CD14-positive monocyte (primary cell): Measurements from ENCODE around the gene ATP1B3. TPM values are rescaled to one million over a fixed set of nuclear protein-coding genes. Genes with fewer than 3 reads are reported as not detected.
"Not testable (repeated sequence)": the region's sequence is repeated elsewhere in the genome, so short reads cannot be mapped to it uniquely, and the experiment has no call there.

ENCODE experiments used
- DNase-seq, 3 donors: peaks; one replicate each; pipeline ENCODE4 v3.0.0-alpha.2; 2011 to 2022
- H2AFZ ChIP-seq: 2 replicates; pipeline ENCODE4 v1.6.0; 2012; ENCODE audit warnings: mild to moderate bottlenecking, low read depth, low read length, inconsistent platforms; ENCODE audit not compliant: insufficient read depth, poor library complexity, severe bottlenecking
- H3K27ac ChIP-seq, 2 donors: 1 replicate in 1 of 2; 2 replicates in 1 of 2; pipeline ENCODE4 v1.5.1; 2012 to 2013; ENCODE audit warnings: low read length in 2 of 2, control low read depth in 1 of 2, inconsistent platforms in 1 of 2, low read depth in 1 of 2, mild to moderate bottlenecking in 1 of 2
- H3K27me3 ChIP-seq, 2 donors: one replicate each; pipeline versions ENCODE4 v1.6.0 to v1.6.1; 2011 to 2013; ENCODE audit warnings: low read length in 2 of 2; ENCODE audit not compliant: control insufficient read depth in 2 of 2, insufficient read depth in 2 of 2
- H3K36me3 ChIP-seq, 2 donors: replicated peaks in 1 of 2; 1 replicate in 1 of 2; 2 replicates in 1 of 2; pipeline versions ENCODE4 v1.5.1 to v1.6.1; 2012 to 2013; ENCODE audit warnings: low read length in 2 of 2, control low read depth in 1 of 2, inconsistent platforms in 1 of 2, mild to moderate bottlenecking in 1 of 2; ENCODE audit not compliant: insufficient read depth in 2 of 2, control insufficient read depth in 1 of 2
- H3K4me1 ChIP-seq, 2 donors: 1 replicate in 1 of 2; 2 replicates in 1 of 2; pipeline versions ENCODE4 v1.5.1 to v1.6.1; 2012 to 2013; ENCODE audit warnings: low read length in 2 of 2, control low read depth in 1 of 2, inconsistent platforms in 1 of 2, mild to moderate bottlenecking in 1 of 2, moderate library complexity in 1 of 2; ENCODE audit not compliant: insufficient read depth in 2 of 2, control insufficient read depth in 1 of 2
- H3K4me2 ChIP-seq: replicated peaks from 2 replicates; pipeline ENCODE3; 2012; ENCODE audit warnings: low read length, moderate library complexity, mild to moderate bottlenecking; ENCODE audit not compliant: poor library complexity, severe bottlenecking; ENCODE audit errors: extremely low read depth
- H3K4me3 ChIP-seq, 3 experiments: fragments of 200-600 bp in 1 of 3; sonication (generic) in 1 of 3; replicated peaks in 1 of 3; 1 replicate in 2 of 3; 2 replicates in 1 of 3; pipeline ENCODE4 v1.5.1; 2011 to 2013; ENCODE audit warnings: low read length in 3 of 3, mild to moderate bottlenecking in 3 of 3, control low read depth in 2 of 3, low read depth in 2 of 3, inconsistent platforms in 1 of 3, moderate library complexity in 1 of 3
- H3K79me2 ChIP-seq: 2 replicates; pipeline ENCODE4 v1.6.0; 2012; ENCODE audit warnings: mild to moderate bottlenecking, control low read depth, inconsistent platforms, low read length, moderate library complexity; ENCODE audit not compliant: insufficient read depth
- H3K9ac ChIP-seq: 2 replicates; pipeline ENCODE4 v1.6.0; 2017; ENCODE audit warnings: low read length, mild to moderate bottlenecking; ENCODE audit not compliant: insufficient read depth, poor library complexity, severe bottlenecking
- H3K9me3 ChIP-seq, 2 donors: replicated peaks in 1 of 2; 1 replicate in 1 of 2; 2 replicates in 1 of 2; pipeline versions ENCODE4 v1.5.1 to v1.6.1; 2012 to 2013; ENCODE audit warnings: low read length in 2 of 2, control low read depth in 1 of 2; ENCODE audit not compliant: control insufficient read depth in 1 of 2, insufficient read depth in 1 of 2
- H4K20me1 ChIP-seq: 2 replicates; pipeline ENCODE4 v1.6.0; 2012; ENCODE audit warnings: mild to moderate bottlenecking, low read length, control low read depth, moderate library complexity; ENCODE audit not compliant: insufficient read depth
- H3K27ac Mint-ChIP-seq, 7 donors: one replicate each; pipeline ENCODE4 v1.8.0; 2020; ENCODE audit warnings: mild to moderate bottlenecking in 7 of 7, mixed read lengths in 7 of 7, moderate library complexity in 6 of 7, inconsistent platforms in 2 of 7
- H3K27me3 Mint-ChIP-seq, 3 donors: one replicate each; pipeline ENCODE4 v1.8.0; 2021 to 2022; ENCODE audit warnings: low read depth in 3 of 3, mild to moderate bottlenecking in 3 of 3, mixed read lengths in 3 of 3, moderate library complexity in 3 of 3, inconsistent platforms in 1 of 3
- H3K36me3 Mint-ChIP-seq, 2 donors: one replicate each; pipeline ENCODE4 v1.8.0; 2020; ENCODE audit warnings: mixed read lengths in 2 of 2, inconsistent platforms in 1 of 2, mild to moderate bottlenecking in 1 of 2
- H3K4me1 Mint-ChIP-seq: one replicate; pipeline ENCODE4 v1.8.0; 2020; ENCODE audit warnings: mild to moderate bottlenecking, mixed read lengths
- H3K4me3 Mint-ChIP-seq, 2 donors: one replicate each; pipeline ENCODE4 v1.8.0; 2020; ENCODE audit warnings: mild to moderate bottlenecking in 2 of 2, mixed read lengths in 2 of 2, moderate library complexity in 1 of 2
- H3K9me3 Mint-ChIP-seq, 7 donors: one replicate each; pipeline ENCODE4 v1.8.0; 2020 to 2022; ENCODE audit warnings: mixed read lengths in 7 of 7, mild to moderate bottlenecking in 6 of 7, moderate library complexity in 6 of 7, inconsistent platforms in 2 of 7
- CTCF ChIP-seq: fragments of 200-600 bp; IDR thresholded peaks from one replicate; pipeline ENCODE4 v1.8.0; 2022; ENCODE audit warnings: antibody characterized with exemption, mild to moderate bottlenecking
- WGBS: methylation state at CpG from one replicate; pipeline ENCODE4 v1.1.5; 2013; ENCODE audit warnings: missing lambda C conversion rate; ENCODE audit not compliant: insufficient coverage; 5-methylcytosine and 5-hydroxymethylcytosine counted together
- intact Hi-C, 2 donors: fragments of 100-400 bp; cut with micrococcal nuclease; formaldehyde crosslinking; loops; one replicate each; pipeline versions ENCODE4 v1.15.0 to v1.15.1; 2023
- polyA plus RNA-seq, 3 donors: library from polyadenylated mRNA; depleted of rRNA in 1 of 3; unstranded in 2 of 3; stranded (reverse) in 1 of 3; fragments of 300-500 nt in 2 of 3; fragments of >200 nt in 1 of 3; fragmentation: Illumina TruSeq in 2 of 3; gene quantifications; 1 replicate in 2 of 3; 2 replicates in 1 of 3; pipeline ENCODE4 v1.2.3, GENCODE V29; 2012 to 2021

Gene ATP1B3
- polyA plus RNA-seq, 3 donors, result 90.6 to 208 (median 177) TPM

DNA sequence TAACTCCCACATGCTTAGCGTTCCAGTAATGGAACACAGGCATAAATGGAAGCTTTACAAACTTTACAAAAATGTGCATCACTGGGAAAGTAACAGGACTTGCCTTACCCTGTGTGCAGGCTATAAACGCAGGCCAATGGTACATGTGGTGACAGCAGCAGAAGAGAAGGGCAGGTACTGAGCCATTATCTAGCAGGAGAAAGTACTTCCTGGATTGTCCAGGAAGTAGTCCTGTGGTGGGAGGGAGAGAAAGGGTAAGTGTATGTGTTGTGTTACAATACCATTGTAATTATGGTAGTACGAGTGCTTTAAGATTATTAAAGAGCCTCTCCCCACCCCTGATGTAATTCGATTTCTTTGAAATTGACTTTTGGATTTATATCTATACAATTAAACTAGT lies 5.3 kb downstream of the ATP1B3 start:
- no peak for TF ChIP-seq CTCF
- H3K79me2 ChIP-seq, result peaks cover 96% of the 10 kb centered on the region
- no peak overlapping the region for H3K9ac ChIP-seq
- H3K27ac ChIP-seq, result no peak overlapping the region
- Mint-ChIP-seq H3K27me3 (peaks cover 0 to 2% (median 0%) of the 10 kb centered on the region in 3 donors), H3K27ac (peak overlapping the region in 2 of 7 donors; percentile 20 to 54), H3K36me3 (peaks cover 24 to 31% of the 10 kb centered on the region in 2 donors), H3K4me3 (no peak overlapping the region), H3K9me3 (peaks cover 0 to 1% (median 0%) of the 10 kb centered on the region in 7 donors), H3K4me1 (peaks cover 38% of the 10 kb centered on the region)
- no peak overlapping the region for H2AFZ ChIP-seq
- no peaks in the 10 kb centered on the region for H3K27me3 ChIP-seq
- H3K4me2 ChIP-seq, result no peak overlapping the region
- peaks cover 97% of the 10 kb centered on the region for H4K20me1 ChIP-seq
- peaks cover 6 to 24% of the 10 kb centered on the region in 2 donors for H3K36me3 ChIP-seq
- H3K9me3 ChIP-seq, result no peaks in the 10 kb centered on the region
- DNase-seq, result no peak
- 93% methylated on average over 1 of the region's 4 CpGs for WGBS
- peaks cover 14 to 29% of the 10 kb centered on the region in 2 donors for H3K4me1 ChIP-seq
- intact Hi-C loops, result no loop called here
- no peak overlapping the region for H3K4me3 ChIP-seq

- Histone ChIP-seq H3K9ac (no peak overlapping the region), H3K4me2 (no peak overlapping the region), H3K4me1 (no peaks in the 10 kb centered on the region), H3K79me2 (peaks cover 97% of the 10 kb centered on the region), H3K27me3 (no peaks in the 10 kb centered on the region), H3K36me3 (peaks cover 6 to 35% of the 10 kb centered on the region in 2 donors), H4K20me1 (peaks cover 98% of the 10 kb centered on the region), H3K4me3 (no peak overlapping the region), H2AFZ (no peak overlapping the region), H3K27ac (no peak overlapping the region), H3K9me3 (peaks cover 0 to 2% of the 10 kb centered on the region in 2 donors)
- intact Hi-C loops, result no loop called here
- H3K27me3 Mint-ChIP-seq, result peaks cover 0 to 2% (median 0%) of the 10 kb centered on the region in 3 donors
- no peak for DNase-seq
- H3K9me3 Mint-ChIP-seq, result peaks cover 3 to 10% (median 6%) of the 10 kb centered on the region in 7 donors
- H3K27ac Mint-ChIP-seq, result no peak overlapping the region
- H3K4me1 Mint-ChIP-seq, result peaks cover 4% of the 10 kb centered on the region
- no peak overlapping the region for H3K4me3 Mint-ChIP-seq
- H3K36me3 Mint-ChIP-seq, result peaks cover 36 to 42% of the 10 kb centered on the region in 2 donors
- no CpG with 5 or more reads among the region's 5 CpGs for WGBS
- TF ChIP-seq CTCF, result no peak
Observed at GRCh38 chr3:141887051-141887450, 10.6 kb downstream of the ATP1B3 start.

DNA sequence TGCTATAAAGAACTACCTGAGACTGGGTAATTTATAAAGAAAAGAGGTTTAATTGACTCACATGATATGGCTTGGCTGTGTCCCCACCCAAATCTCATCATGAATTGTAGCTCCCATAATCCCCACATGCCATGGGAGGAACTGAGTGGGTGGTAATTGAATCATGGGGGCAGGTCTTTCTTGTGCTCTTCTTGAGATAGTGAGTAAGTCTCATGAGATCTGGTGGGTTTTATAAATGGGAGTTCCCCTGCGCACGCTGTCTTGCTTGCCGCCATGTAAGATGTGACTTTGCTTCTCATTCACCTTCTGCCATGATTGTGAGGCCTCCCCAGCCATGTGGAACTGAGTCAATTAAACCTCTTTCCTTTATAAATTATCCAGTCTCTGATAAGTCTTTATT lies 12.1 kb downstream of the ATP1B3 start:
- H2AFZ ChIP-seq, H3K27me3 Mint-ChIP-seq, H3K27ac ChIP-seq, H3K9me3 ChIP-seq, H3K9ac ChIP-seq, intact Hi-C loops, H3K4me1 ChIP-seq, H3K4me2 ChIP-seq, H3K9me3 Mint-ChIP-seq, H3K27me3 ChIP-seq, H3K4me3 Mint-ChIP-seq, H3K4me1 Mint-ChIP-seq, DNase-seq, H3K4me3 ChIP-seq: not testable (repeated sequence)
- H3K27ac Mint-ChIP-seq, result peak overlapping the region in 2 of 7 donors; percentile 14 to 44
- no CpG with 5 or more reads among the region's 3 CpGs for WGBS
- H4K20me1 ChIP-seq, result peaks cover 97% of the 10 kb centered on the region
- peaks cover 34 to 40% of the 10 kb centered on the region in 2 donors for H3K36me3 Mint-ChIP-seq
- H3K79me2 ChIP-seq, result peaks cover 97% of the 10 kb centered on the region
- peaks cover 6 to 31% of the 10 kb centered on the region in 2 donors for H3K36me3 ChIP-seq
